HEK293T (cell line): Measurements from ENCODE around the gene MARS1.

ENCODE experiments used
- CTCF ChIA-PET: fragments of 350-600 bp; formaldehyde crosslinking; extraction: SDS; loops from one replicate; lab custom pipeline; 2021; ENCODE audit warnings: antibody characterized with exemption, inconsistent platforms; lab: Yijun Ruan, JAX
- POLR2A ChIA-PET: fragments of 350-600 bp; formaldehyde crosslinking; extraction: SDS; loops from one replicate; lab custom pipeline; 2020; ENCODE audit warnings: antibody characterized with exemption, inconsistent platforms; lab: Yijun Ruan, JAX
- DNase-seq: peaks from one replicate; pipeline ENCODE4 v3.0.0; 2012; ENCODE audit warnings: mixed read lengths; ENCODE audit errors: extremely low spot score
- ARNT ChIP-seq: fragments of 450-650 bp; IDR thresholded peaks from 2 replicates; pipeline ENCODE4 v1.6.1; 2017; ENCODE audit warnings: mild to moderate bottlenecking
- BHLHE40 ChIP-seq: fragments of 450-650 bp; IDR thresholded peaks from 2 replicates; pipeline ENCODE4 v1.6.1; 2016; ENCODE audit warnings: mild to moderate bottlenecking, moderate library complexity, borderline replicate concordance
- CTBP1 ChIP-seq: fragments of 450-650 bp; IDR thresholded peaks from 2 replicates; pipeline ENCODE4 v1.6.1; 2016; ENCODE audit warnings: borderline replicate concordance
- ELF4 ChIP-seq: fragments of 450-650 bp; IDR thresholded peaks from 2 replicates; pipeline ENCODE4 v1.6.1; 2017; ENCODE audit warnings: antibody characterized with exemption
- FOXA1 ChIP-seq: fragments of 450-650 bp; IDR thresholded peaks from 2 replicates; pipeline ENCODE4 v1.6.1; 2016; ENCODE audit warnings: mild to moderate bottlenecking
- FOXK2 ChIP-seq: fragments of 450-650 bp; IDR thresholded peaks from 2 replicates; pipeline ENCODE4 v1.6.1; 2016; ENCODE audit warnings: mild to moderate bottlenecking
- FOXM1 ChIP-seq: fragments of 450-650 bp; IDR thresholded peaks from 2 replicates; pipeline ENCODE4 v1.6.1; 2017; ENCODE audit warnings: mild to moderate bottlenecking, borderline replicate concordance
- HDGF ChIP-seq: fragments of 450-650 bp; IDR thresholded peaks from 2 replicates; pipeline ENCODE4 v1.6.1; 2017; ENCODE audit warnings: antibody characterized with exemption, borderline replicate concordance
- L3MBTL2 ChIP-seq: fragments of 450-650 bp; conservative IDR thresholded peaks from 2 replicates; pipeline ENCODE4 v1.6.1; 2016; ENCODE audit warnings: mild to moderate bottlenecking
- LEF1 ChIP-seq: fragments of 450-650 bp; IDR thresholded peaks from 2 replicates; pipeline ENCODE4 v1.6.1; 2017; ENCODE audit warnings: mild to moderate bottlenecking, borderline replicate concordance
- NFRKB ChIP-seq: fragments of 450-650 bp; IDR thresholded peaks from 2 replicates; pipeline ENCODE4 v1.6.1; 2016; ENCODE audit warnings: mild to moderate bottlenecking, moderate library complexity
- SP1 ChIP-seq: fragments of 450-650 bp; IDR thresholded peaks from 2 replicates; pipeline ENCODE4 v1.6.1; 2017
- SUZ12 ChIP-seq: fragments of 450-650 bp; IDR thresholded peaks from 2 replicates; pipeline ENCODE4 v1.6.1; 2016; ENCODE audit warnings: mild to moderate bottlenecking
- TARDBP ChIP-seq: fragments of 450-650 bp; IDR thresholded peaks from 2 replicates; pipeline ENCODE4 v1.6.1; 2016
- ZNF384 ChIP-seq: fragments of 450-650 bp; IDR thresholded peaks from 2 replicates; pipeline ENCODE4 v1.6.1; 2016
- TF ChIP-seq, protein P1 (sequence below): fragments of 450-650 bp; IDR thresholded peaks from 2 replicates; pipeline ENCODE4 v1.6.1; 2016

The MARS1 gene

GRCh38 chr12:57469296-57470164, 18.3 kb upstream of the MARS1 start:
- DNase-seq = no peak
- ChIA-PET CTCF (interaction anchor here (1.6 to 1.7 kb wide), 2 partner anchors 11 to 14 kb away, joined by 3 to 10 read pairs; partner anchors contain the start of genes GLI1 and INHBE), POLR2A (interaction anchor here (0.9 to 1.5 kb wide), 4 partner anchors 11 to 141 kb away, joined by 3 to 4 read pairs (median 4); partner anchors contain the start of genes ARHGEF25 and INHBE)
- TF ChIP-seq FOXM1 (no peak), SUZ12 (no peak), FOXK2 (no peak), TARDBP (no peak), LEF1 (no peak), CTBP1 (no peak), ELF4 (no peak), FOXA1 (no peak), ARNT (no peak), ZNF384 (no peak), NFRKB (no peak), HDGF (no peak), BHLHE40 (no peak), SP1 (no peak), L3MBTL2 (no peak)
- TF ChIP-seq, protein P1, sequence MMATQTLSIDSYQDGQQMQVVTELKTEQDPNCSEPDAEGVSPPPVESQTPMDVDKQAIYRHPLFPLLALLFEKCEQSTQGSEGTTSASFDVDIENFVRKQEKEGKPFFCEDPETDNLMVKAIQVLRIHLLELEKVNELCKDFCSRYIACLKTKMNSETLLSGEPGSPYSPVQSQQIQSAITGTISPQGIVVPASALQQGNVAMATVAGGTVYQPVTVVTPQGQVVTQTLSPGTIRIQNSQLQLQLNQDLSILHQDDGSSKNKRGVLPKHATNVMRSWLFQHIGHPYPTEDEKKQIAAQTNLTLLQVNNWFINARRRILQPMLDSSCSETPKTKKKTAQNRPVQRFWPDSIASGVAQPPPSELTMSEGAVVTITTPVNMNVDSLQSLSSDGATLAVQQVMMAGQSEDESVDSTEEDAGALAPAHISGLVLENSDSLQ = no peak

GRCh38 chr12:57470286-57470969, 17.4 kb upstream of the MARS1 start:
- POLR2A ChIA-PET = interaction anchor here (1.0 to 1.5 kb wide), 3 partner anchors 12 to 16 kb away, joined by 3 to 4 read pairs (median 4); partner anchors contain the start of gene INHBE
- CTCF ChIA-PET = interaction anchor here (1.9 kb wide), 1 partner anchor 12 kb away, joined by 8 read pairs; no protein-coding TSS in a partner anchor
- TF ChIP-seq ELF4 (no peak), ZNF384 (no peak), SUZ12 (no peak), BHLHE40 (no peak), ARNT (no peak), L3MBTL2 (no peak), HDGF (no peak), LEF1 (no peak), FOXK2 (no peak), FOXM1 (no peak), CTBP1 (no peak), FOXA1 (no peak), SP1 (no peak), NFRKB (no peak)
- TF ChIP-seq, protein P1 = no peak
- DNase-seq = no peak

DNA sequence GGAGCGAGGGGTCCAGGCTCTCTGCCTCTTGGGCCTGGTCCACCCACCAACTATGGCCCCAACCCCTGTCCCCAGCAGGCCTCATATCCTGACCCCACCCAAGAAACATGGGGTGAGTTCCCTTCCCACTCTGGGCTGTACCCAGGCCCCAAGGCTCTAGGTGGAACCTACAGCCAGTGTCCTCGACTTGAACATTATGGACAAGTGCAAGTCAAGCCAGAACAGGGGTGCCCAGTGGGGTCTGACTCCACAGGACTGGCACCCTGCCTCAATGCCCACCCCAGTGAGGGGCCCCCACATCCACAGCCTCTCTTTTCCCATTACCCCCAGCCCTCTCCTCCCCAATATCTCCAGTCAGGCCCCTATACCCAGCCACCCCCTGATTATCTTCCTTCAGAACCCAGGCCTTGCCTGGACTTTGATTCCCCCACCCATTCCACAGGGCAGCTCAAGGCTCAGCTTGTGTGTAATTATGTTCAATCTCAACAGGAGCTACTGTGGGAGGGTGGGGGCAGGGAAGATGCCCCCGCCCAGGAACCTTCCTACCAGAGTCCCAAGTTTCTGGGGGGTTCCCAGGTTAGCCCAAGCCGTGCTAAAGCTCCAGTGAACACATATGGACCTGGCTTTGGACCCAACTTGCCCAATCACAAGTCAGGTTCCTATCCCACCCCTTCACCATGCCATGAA, 16.8 kb upstream of the MARS1 start:
- ChIA-PET POLR2A (interaction anchor here (1.0 kb wide), 1 partner anchor 12 kb away, joined by 3 read pairs; no protein-coding TSS in a partner anchor), CTCF (interaction anchor here (0.6 to 1.9 kb wide), 2 partner anchors 13 to 226 kb away, joined by 4 to 8 read pairs; no protein-coding TSS in a partner anchor)
- TF ChIP-seq ELF4 = no peak
- TF ChIP-seq HDGF = no peak
- no peak for TF ChIP-seq ZNF384
- TF ChIP-seq CTBP1 = no peak
- no peak for DNase-seq

- ChIA-PET POLR2A (interaction anchor here (1.0 kb wide), 1 partner anchor 13 kb away, joined by 3 read pairs; no protein-coding TSS in a partner anchor), CTCF (interaction anchor here (0.6 to 1.9 kb wide), 2 partner anchors 13 to 227 kb away, joined by 4 to 8 read pairs; no protein-coding TSS in a partner anchor)
- no peak for DNase-seq
- TF ChIP-seq FOXA1 (no peak), ZNF384 (no peak), ELF4 (no peak), BHLHE40 (no peak), NFRKB (no peak), ARNT (no peak), LEF1 (no peak), L3MBTL2 (no peak), FOXM1 (no peak), TARDBP (no peak), SP1 (no peak), SUZ12 (no peak), CTBP1 (no peak)
- TF ChIP-seq, protein P1 = no peak
These were observed 16.2 kb upstream of the MARS1 start for GRCh38 chr12:57471661-57472060.

DNA sequence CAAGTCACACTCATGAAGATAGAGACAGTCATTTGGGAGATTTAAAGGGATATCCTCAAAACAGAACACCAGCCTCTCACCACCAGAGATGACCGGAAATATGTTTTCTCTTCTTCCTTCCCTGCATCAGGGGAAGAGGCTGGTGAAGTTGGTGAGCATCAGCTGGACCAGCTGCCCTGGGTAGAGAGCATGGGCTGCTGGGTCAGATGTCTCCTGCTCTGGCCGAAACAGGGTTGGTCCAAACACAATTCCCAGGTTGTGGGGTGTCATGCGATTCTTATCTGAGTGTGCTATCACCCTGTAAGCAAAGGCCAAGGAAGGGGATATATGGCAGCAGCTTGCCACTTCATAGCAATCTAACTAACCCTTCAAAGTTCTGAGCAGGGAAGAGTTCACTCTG, 15.5 kb upstream of the MARS1 start:
- no peak for DNase-seq
- POLR2A ChIA-PET = no interaction called here

More for the DNA sequence above, 15.5 kb upstream of the MARS1 start:
- CTCF ChIA-PET = interaction anchor here (0.5 kb wide), 1 partner anchor 17 kb away, joined by 3 read pairs; no protein-coding TSS in a partner anchor
- no peak for TF ChIP-seq SUZ12
- TF ChIP-seq CTBP1 = no peak
- TF ChIP-seq FOXM1 = no peak
- no peak for TF ChIP-seq ZNF384
- no peak for TF ChIP-seq ARNT
- no peak for TF ChIP-seq NFRKB
- no peak for TF ChIP-seq L3MBTL2
- no peak for TF ChIP-seq BHLHE40
- TF ChIP-seq HDGF = no peak
- TF ChIP-seq, protein P1 = no peak
- TF ChIP-seq FOXA1 = no peak
- TF ChIP-seq LEF1 = no peak
- no peak for TF ChIP-seq SP1
